Measurements from ENCODE around the gene KCNMA1.
A peak's percentile ranks its signal among the peaks of the same experiment; 100 is the strongest.
"Not testable (repeated sequence)": the region's sequence is repeated elsewhere in the genome, so short reads cannot be mapped to it uniquely, and the experiment has no call there.

KCNMA1 gene

DNA sequence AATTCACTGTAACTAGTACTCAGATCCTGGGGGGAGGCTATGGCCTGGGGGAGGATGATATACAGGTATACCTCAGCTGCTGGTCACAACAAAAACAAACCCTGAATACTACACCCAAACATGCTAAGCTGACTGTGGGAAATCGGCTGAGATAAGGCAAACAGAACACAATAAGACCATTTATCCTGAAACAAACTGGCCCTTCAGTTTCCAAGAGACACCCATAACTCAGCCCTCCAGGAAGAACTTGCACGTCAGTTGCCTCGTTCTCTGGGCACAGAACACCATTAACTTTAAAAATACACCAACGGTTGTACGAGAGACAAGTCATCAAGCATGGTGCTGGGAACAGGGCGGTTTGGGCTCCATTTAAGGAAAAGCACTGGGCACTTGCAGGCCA is 24.1 kb upstream of the KCNMA1 start:
- no peak for DNase-seq

DNA sequence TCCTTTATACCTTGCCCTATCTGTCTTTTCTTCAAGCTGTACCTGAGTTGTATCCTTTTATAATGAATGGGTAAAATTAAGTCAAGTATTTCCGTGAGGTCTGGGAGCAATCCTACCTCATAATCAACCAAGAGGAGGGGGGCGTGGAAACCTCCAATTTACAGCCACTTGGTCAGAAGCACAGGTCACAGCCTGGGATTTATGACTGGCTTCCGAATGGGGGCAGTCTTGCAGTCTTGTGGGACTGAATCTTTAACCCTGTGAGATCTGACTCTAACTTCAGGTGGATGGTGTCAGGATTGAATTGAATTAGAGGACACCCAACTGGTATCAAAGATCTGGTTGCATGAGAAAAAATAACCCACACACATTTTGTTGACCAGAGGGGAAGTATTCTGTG is 23.5 kb upstream of the KCNMA1 start:
- no peak for DNase-seq

DNA sequence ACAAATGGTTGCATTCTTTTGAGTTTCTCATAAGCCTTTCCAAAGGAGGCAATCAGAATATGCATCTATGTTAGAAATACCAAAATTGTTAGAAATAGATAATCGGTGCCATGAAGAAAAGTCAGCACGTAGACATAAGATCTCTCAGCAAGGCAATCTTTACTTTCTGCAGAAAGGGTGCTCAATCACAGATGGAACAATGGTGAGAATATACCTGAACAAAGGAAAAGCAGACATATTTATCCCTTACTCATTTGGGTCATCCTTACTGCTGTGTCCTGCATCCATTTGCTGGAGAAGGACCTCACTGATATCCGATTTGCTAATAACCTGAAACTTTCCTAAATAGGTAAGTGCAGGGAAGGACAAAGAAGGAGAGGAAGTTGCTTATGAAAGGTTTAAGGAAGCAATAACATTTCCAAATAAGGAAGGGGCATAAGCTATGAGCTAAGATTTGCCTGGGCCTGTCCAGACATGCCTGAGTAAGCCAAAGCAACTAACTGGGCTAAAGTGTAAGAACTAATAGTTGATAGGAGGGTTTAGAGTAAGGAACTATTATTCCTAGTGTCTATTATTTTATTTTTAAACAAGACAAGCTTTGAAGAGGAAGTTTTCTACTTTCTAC is 21.6 kb upstream of the KCNMA1 start:
- DNase-seq, result not testable (repeated sequence)

DNA sequence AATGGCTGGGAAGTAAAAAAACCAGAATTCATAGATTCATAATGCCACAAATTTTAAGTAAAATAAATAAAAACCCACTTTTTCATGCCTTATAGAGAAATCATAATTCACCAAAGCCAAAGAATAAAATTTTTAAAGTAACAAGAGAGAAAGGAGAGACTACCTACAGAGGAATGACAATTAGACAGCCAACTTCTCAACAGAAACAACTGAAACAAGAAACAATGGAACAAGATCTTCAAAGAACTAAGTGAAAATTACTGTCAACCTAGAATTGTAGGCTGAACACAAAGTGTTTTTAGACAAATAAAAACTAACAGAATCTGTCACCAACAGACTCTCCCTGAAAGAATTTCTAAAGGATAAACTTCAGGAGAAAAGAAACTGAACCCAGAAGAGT is 15.6 kb upstream of the KCNMA1 start:
- no peak for DNase-seq

DNA sequence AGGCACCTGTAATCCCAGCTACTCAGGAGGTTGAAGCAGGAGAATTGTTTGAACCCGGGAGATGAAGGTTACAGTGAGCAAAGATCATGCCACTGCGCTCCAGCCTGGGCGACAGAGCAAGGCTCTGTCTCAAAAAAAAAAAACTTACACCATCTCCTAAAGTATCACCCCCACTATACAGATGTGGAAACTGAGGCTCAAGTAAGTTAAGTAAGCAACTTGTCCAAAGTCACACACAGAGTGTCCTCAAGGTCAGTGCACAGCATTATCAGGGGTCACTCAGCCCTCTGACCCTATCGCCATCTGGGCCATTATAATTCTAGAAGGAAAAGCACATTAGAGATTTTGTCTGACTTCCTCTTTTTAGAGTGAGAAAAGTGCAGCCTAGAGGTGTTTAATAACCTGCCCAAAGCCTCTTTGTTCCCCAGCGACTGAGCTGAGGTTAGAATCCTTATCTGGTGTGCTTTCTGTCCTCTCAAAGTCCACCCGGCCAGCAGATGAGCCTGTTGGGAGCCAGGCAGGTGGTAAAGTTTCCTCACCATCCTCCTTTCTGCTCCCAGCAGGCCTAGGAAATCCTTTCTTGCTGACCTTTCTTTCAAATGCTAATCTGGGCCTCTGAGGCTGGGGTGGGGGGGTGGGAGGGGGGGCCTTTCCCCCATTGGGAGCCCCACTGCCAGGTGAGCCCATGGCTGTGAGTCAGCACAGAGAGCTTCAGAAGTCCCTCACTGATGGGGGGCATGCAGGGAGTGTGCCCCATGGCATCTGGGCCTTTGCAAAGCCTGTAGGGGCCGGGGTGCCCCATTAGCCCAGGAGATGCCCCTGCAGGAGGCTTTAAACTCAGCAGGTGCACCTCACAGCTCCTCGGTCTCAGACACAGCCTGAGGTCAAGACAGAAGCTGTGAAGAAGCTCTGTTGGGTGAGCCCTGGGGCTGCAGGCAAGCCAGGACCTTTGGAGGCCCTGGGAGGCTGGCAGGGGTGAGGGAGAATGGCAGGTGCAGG is 12.0 kb upstream of the KCNMA1 start:
- DNase-seq, result no peak

DNA sequence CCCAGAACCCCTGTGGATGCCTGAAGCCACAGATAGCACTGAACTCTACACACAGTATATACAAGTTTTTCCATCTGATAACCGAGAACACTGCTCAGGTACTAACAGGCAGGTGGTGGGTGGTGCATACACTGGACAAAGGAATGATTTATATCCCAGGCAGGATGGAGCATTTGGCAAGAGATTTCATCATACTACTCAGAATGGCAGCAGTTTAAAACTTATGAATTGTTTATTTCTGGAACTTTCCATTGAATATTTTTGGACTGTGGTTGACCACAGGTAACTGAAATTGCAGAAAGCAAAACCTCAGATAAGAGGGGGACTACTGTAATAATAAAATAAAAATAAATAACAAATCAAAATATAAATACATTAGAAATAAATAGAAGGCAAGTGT is 10.9 kb upstream of the KCNMA1 start:
- DNase-seq, result no peak

DNA sequence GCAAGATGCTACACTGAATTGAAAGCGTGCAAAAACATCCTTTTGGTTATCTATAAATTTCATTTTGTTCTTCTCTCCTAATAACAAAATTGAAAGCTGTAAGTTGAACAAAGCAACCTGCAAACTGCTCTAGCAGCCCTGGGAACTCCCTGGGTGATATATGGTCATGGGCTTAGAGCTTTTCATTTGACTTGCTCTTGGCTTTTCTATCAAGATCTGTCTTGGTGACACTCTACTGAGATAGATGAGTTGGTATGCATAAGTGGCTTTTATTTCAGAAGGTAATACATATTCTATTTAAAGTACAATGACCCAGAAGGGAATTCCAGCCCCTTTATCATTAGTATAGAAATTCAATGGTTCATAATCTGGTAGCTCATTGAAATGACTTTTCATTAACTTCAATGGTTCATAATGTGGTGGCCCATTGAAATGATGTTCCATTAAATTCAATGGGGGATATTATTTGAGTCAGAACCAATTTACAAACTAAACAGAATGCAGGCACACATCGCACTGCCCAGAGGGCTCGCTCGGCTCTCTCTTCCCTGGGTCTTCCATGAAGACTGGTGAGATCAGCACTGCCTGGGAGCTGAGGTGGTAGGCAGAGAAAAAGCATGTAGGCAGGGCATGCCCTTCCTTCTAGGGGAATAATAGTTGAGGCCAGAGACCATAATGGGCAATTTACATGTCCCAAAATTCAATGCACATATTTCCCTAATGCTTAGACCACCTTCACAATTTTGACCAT is 10.1 kb upstream of the KCNMA1 start:
- no peak for DNase-seq

DNA sequence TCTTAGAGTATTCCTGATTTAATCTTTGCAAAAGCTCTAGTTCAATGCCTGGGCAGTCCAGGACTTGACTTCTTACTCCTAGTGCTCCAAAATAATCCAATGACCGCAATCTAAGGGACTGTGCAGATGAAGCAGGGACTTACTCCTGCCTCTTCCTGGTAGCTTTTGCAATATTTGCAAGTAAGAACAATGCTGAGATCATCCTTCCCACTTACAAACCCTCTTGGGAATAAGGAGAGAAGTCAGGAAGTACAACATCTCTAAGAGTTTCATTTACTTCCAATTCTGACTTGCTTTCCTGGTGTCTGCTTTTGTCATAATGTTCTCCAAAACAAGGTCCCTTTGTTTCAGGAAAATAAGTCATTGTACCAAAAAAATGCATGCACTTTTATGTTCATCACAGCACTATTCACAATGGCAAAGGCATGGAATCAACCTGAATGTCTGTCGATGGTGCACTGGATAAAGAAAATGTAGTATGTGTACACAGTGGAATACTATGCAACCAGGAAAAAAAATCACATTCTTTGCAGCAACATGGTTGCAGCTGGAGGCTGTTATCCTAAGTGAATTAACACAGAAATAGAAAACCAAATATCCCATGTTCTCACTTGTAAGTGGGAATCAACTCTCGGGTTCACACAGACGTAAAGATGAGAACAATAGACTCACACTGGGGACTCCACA is 7.1 kb upstream of the KCNMA1 start:
- DNase-seq, result no peak

DNA sequence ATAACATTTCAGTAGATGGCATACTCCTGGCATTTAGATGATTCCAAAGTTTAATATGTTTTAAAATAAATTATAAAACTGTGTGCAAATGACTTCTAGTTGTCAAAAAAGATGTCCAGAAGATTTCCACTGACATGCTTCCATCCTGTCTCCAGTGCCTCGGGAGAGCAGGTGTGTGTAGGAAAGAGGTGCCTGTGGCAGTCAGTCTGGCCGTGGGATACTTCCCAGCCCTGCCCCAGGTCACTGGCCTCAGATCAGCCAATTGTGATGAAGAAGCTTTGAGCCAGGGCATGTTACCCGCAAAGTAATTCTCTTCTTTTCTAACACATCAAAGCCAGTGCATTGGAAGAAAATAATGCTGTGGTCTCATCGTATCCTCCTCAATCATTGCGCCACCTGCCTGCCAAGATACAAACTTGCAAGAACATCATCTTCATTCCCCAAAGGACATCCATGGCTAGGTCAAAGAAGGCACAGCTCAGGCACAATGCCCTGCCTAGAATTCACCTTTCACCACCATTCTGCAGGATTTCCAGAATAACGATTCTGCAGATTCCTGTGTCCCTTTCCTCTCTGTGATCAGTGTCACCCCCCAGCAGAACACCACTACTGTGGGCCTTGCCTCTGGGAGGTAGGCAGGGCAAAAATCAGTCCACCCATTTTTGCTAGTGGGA is 6.3 kb upstream of the KCNMA1 start:
- peak in 1 of 5 donors; percentile 6 for DNase-seq

DNA sequence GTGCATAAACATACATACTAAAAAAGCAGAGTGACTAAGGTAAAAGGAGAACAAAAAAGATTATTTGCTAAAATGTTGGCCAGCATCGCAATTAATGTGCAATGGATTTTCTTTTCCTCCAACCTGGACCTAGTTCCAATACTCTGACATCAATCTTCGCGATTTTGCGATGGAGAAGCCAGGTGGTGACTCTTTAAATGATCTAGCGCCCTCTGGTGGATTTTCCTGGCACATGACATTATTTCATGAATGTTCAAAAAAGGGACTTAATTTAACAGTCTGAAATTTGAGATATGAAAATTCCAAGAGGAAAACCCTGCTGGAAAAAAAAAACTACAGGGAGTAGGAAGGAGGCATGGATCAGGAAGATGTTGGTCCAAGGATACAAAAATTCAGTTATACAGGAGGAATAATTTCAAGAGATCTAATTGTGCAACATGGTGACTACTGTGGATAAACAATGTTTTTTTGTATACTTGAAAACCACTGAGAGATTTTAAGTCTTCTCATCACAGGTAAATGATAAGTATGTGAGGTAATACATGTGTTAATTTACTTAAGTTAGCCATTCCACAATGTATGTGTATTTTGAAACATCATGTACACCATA is 4.3 kb upstream of the KCNMA1 start:
- peak in 2 of 5 donors; percentile 29 to 40 for DNase-seq

DNA sequence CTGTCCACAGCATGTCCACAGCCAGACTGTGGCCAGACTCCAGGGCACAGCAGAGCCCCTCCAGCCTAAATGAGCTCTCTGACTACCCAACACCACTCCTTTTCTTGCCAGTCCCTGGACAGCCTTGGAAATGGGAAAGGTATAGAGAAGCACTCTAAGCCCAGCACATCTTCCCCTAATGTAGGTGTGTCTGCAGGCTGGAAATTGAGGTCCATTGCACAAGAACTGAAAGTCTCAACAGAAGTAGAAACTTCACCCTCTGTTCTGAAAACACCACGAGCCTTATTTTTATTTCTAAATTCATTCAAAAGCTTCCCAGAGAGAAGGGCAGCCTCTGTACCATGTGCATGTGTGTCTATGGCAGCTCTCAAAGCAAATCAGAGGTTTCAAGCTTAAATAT is 3.7 kb upstream of the KCNMA1 start:
- no peak for DNase-seq

DNA sequence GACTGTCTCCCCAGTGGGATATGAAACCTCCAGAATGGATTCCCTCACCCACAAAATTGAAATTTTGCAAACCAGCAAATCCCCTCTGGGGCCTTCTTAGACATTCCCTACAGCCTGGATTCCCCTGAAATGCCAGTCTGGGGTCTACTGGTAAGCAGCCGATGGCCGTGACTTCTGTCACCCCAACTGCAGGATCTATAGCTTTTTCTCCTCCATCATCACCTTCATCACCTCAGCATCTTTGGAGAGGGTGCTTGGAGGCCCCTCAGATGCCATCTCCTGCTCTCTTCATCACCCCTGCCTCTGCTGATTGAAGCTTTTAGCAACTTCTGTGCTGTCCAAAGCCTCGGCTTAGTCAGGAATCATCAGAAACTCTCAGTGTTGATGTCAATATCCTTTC is 2.6 kb upstream of the KCNMA1 start:
- DNase-seq, result no peak

DNA sequence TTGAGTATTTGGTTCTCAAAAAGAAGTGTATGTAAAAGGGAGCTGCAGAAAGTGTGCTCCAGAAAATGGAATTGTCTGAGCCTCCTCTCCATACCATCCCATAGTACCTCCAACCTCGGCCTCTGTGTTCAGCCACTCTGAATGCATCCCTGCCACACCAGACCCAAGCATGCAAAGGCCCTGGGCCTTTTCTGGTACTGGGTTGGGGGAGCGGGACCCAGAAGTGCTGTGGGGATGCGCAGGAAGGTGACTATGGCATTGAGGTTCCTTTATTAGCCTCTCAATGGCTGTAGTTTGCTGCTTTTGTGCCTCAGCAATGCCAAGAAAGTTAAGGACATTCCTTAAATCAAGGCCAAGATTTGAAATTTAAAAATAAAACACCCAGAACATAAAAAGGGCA is 2.1 kb upstream of the KCNMA1 start:
- DNase-seq, result no peak

DNA sequence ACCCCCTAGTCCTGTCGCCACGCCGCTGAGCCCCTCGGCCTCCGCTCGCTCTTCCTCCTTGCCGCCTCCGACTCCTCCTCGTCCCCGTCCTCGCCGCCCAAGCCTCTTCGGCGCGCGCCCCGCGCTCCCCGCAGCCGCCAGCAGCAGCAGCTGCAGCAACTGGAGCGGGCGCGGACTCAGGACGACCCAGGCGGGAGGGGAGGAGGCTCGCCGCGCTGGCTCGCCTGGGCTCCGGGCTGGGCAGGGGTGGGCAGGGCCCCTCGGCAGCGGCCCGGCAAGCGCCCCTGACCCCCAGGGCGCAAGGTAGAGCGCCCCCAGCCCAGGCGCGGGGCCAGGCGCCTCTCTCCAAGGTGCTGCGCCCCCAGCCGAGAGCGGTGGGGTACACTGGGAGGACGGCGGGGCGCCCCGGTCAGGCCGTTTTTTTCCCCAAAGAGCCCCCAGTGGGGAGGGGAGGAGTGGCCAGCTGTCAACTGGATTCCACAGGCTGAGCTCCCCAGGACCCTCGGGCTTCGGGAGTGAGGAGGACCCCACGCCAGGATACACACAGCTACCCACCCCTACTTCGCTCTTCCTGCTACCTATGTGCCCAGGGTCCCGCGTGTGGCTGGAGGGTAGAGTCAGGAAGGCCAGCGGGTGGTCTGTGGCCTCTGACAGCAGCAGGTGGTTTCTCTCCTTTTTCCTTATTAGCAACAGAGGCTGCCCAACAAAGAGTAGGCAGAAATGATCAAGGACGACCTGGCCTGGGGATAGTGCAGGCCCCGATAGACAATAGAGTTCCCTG is 903 bp upstream of the KCNMA1 start:
- no peak for DNase-seq

DNA sequence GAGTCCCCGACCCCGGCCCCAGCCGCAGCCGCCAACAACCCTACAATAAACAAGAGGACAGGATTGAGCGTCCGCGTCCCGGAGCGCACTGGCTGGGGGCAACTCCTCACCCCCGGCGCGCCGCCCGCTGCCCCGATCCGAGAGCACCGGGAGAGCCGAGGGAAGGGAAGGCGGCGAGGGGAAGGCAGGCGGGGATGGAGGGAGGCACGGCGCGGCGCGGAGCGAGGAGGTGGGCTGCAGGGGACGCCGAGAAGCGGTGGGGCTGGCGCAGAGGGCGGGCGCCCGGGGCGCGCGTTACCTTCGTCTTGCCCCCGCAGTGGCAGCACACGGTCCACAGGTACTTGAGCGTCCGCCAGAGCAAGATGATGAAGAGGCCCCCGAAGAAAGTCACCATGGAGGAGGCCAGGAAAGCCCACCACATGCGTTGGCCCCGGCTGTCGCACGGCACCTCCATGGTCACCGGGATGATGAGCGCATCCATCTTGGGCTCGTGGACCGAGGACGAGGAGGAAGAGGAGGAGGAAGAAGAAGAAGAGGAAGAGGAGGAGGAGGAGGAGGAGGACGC is 559 bp downstream of the KCNMA1 start:
- DNase-seq, result no peak

DNA sequence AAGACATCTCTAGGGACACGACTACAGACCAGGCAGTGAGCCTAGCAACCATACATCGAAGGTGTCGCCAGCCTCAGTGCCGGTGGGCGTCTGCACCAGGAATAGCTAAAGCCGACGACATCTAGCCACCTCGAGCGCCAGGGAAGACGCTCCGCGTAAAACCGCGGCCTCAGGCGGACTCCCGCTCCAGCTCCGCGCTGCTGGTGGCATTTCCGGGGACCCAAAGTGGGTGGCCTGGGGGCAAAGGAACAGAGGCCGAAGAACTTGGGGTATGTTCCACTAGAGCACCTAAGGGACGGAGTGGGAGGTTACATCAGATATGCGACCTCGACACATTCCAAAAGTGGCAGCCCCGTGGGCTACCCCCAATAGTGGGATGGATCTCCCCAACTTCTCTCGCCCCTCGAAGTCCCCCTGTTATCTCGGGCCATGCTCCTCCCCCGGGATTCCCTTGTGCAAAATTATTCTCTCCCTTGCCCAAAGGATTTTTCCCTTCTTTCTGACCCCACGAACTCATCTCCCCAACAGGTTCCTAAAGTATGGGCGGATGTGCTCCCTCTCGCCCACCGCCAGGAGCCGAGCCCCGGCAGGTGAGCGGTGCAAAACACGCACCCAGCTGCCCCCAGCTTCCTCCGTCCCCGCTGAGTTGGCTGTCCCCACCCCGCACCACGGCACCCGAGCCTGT is 1.2 kb downstream of the KCNMA1 start:
- DNase-seq, result no peak

DNA sequence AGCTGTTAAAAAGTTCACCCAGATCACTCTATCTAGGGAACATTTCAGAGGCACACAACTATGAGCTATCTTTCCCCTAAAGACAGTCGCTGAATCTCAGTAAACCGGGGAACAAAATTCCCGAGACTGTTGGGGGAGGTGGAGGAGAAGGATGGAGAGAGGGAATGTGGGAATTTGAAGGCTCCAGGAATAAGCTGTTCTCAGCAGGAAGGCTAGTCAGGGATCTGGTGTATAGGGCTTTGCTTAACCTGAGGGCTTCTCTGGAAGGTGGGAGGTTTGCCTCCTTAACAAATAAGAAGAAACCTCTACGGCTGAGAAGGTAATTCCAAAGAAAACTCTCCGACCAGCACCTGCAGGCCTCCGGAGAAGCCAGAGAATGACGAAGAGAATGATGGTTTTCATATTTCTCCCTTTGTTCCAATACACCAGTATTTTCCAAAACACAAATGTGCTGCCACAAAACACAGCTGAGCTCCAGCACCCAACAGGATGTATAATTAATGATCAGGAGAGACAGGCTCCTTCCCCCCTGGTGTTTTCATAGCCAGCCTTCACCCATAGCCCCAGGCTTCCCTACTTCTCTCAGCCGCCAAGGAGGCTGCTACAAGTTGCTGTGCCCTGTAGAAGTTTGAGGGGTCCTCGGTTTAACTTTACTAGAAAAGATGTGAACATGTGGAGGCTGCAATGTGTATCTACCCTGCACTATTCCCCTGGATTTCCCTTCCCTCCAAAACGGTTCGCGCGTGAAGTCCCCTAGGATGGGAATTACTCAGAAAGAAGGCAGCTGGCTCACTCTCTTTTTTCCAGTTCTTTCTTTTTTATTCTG is 2.0 kb downstream of the KCNMA1 start:
- no peak for DNase-seq

DNA sequence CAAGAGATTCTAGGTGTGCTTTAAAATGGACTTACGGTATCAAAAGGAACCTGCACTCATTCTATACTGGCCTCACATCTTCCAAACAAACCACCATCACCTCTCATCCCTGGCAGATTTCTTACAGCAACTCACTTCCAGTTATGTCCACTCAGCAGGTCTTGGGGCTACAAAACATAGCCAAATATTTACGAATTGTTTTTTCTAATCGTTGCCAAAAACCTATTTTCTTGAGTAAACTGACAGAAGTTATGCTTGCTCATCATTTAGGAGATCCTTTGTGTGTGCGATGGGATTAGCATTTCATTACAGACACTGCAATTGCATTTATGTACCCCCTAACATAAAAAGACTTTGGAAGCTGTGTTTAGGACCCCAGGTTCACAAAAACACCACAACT is 2.7 kb downstream of the KCNMA1 start:
- no peak for DNase-seq

DNA sequence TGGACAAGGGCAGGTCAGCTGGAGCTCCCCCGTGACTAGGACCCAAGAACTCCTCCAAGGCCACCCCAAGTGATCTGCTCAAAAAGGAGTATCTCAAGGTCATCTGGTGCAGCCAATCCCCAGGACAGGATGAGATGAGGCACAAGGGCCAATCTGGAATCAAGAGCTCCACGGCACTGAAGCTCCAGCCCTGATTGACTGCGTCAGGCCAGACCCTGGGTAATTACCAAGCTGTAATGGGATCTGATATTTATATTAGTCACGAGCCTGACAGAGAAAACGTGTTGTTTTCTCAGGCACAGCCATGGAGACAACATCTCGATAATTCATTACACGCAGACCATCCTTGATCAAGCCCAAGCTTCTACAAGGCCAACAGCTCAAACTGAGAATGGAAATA is 4.2 kb downstream of the KCNMA1 start:
- no peak for DNase-seq
